Memory B cell (primary cell): ENCODE measurements around the gene LRCH3.

Experiments
- ATAC-seq: fragments of 150-1000 bp; cut with Tn5 transposase; 2 replicates; pipeline ENCODE4 v1.10.0; 2021; ENCODE audit warnings: low read depth, mild to moderate bottlenecking, moderate library complexity
- DNase-seq, 2 donors: peaks; one replicate each; pipeline ENCODE4 v3.0.0; 2022; ENCODE audit warnings: low spot score in 2 of 2
- H3K27ac Mint-ChIP-seq: one replicate; pipeline ENCODE4 v1.8.0; 2022; ENCODE audit warnings: mild to moderate bottlenecking, moderate library complexity, mixed read lengths
- H3K27me3 Mint-ChIP-seq: one replicate; pipeline ENCODE4 v1.8.0; 2022; ENCODE audit warnings: mixed read lengths
- H3K36me3 Mint-ChIP-seq: one replicate; pipeline ENCODE4 v1.8.0; 2022; ENCODE audit warnings: mild to moderate bottlenecking, mixed read lengths
- H3K4me1 Mint-ChIP-seq: one replicate; pipeline ENCODE4 v1.8.0; 2022; ENCODE audit warnings: mixed read lengths
- H3K4me3 Mint-ChIP-seq: one replicate; pipeline ENCODE4 v1.8.0; 2022; ENCODE audit warnings: mild to moderate bottlenecking, moderate library complexity, mixed read lengths
- H3K9me3 Mint-ChIP-seq: one replicate; pipeline ENCODE4 v1.8.0; 2022; ENCODE audit warnings: mixed read lengths

LRCH3 gene

GRCh38 chr3:197833930-197834715 is 43.1 kb downstream of the LRCH3 start:
- Mint-ChIP-seq H3K4me1 (peaks cover 7% of the 10 kb centered on the region), H3K36me3 (peaks cover 16% of the 10 kb centered on the region), H3K27me3 (no peaks in the 10 kb centered on the region), H3K4me3 (peak overlapping the region; percentile 55), H3K27ac (peak overlapping the region; percentile 90), H3K9me3 (no peaks in the 10 kb centered on the region)
- peak; percentile 17 for ATAC-seq
- DNase-seq = no peak

- Mint-ChIP-seq H3K36me3 (peaks cover 16% of the 10 kb centered on the region), H3K4me1 (peaks cover 7% of the 10 kb centered on the region), H3K9me3 (no peaks in the 10 kb centered on the region), H3K27me3 (no peaks in the 10 kb centered on the region), H3K27ac (peak overlapping the region; percentile 85), H3K4me3 (peak overlapping the region; percentile 33)
- ATAC-seq = peak; percentile 92
- DNase-seq = no peak
These were observed 44.5 kb downstream of the LRCH3 start for GRCh38 chr3:197835509-197835908.

- peaks cover 7% of the 10 kb centered on the region for H3K4me1 Mint-ChIP-seq
- H3K36me3 Mint-ChIP-seq = peaks cover 16% of the 10 kb centered on the region
These were observed 45.2 kb downstream of the LRCH3 start for GRCh38 chr3:197836244-197836643.

GRCh38 chr3:197837282-197837681 is 46.2 kb downstream of the LRCH3 start:
- Mint-ChIP-seq H3K4me3 (no peak overlapping the region), H3K27me3 (no peaks in the 10 kb centered on the region), H3K27ac (no peak overlapping the region), H3K9me3 (no peaks in the 10 kb centered on the region), H3K4me1 (peaks cover 7% of the 10 kb centered on the region), H3K36me3 (peaks cover 17% of the 10 kb centered on the region)
- DNase-seq = no peak
- ATAC-seq = no peak

More at GRCh38 chr3:197836244-197836643, 45.2 kb downstream of the LRCH3 start:
- ATAC-seq (no peak), DNase-seq (no peak)
- Mint-ChIP-seq H3K27ac (peak overlapping the region; percentile 85), H3K27me3 (no peaks in the 10 kb centered on the region), H3K9me3 (no peaks in the 10 kb centered on the region), H3K4me3 (no peak overlapping the region)

GRCh38 chr3:197841789-197842188 is 50.7 kb downstream of the LRCH3 start:
- Mint-ChIP-seq H3K27ac (no peak overlapping the region), H3K9me3 (no peaks in the 10 kb centered on the region), H3K27me3 (no peaks in the 10 kb centered on the region), H3K36me3 (peaks cover 26% of the 10 kb centered on the region), H3K4me1 (peaks cover 2% of the 10 kb centered on the region), H3K4me3 (no peak overlapping the region)
- DNase-seq (no peak), ATAC-seq (no peak)

GRCh38 chr3:197846491-197846890 is 55.4 kb downstream of the LRCH3 start:
- peaks cover 14% of the 10 kb centered on the region for H3K4me1 Mint-ChIP-seq
- H3K9me3 Mint-ChIP-seq = no peaks in the 10 kb centered on the region
- DNase-seq = no peak
- ATAC-seq = no peak
- H3K4me3 Mint-ChIP-seq = no peak overlapping the region
- H3K27ac Mint-ChIP-seq = no peak overlapping the region
- peaks cover 34% of the 10 kb centered on the region for H3K36me3 Mint-ChIP-seq
- no peaks in the 10 kb centered on the region for H3K27me3 Mint-ChIP-seq

GRCh38 chr3:197847866-197848401 is 56.9 kb downstream of the LRCH3 start:
- ATAC-seq (peak; percentile 99), DNase-seq (peak in 1 of 2 donors; percentile 38)
- Mint-ChIP-seq H3K36me3 (peaks cover 40% of the 10 kb centered on the region), H3K27me3 (no peaks in the 10 kb centered on the region), H3K27ac (peak overlapping the region; percentile 98), H3K4me1 (peaks cover 12% of the 10 kb centered on the region), H3K4me3 (peak overlapping the region; percentile 85), H3K9me3 (no peaks in the 10 kb centered on the region)

- peaks cover 42% of the 10 kb centered on the region for H3K36me3 Mint-ChIP-seq
- H3K27me3 Mint-ChIP-seq = no peaks in the 10 kb centered on the region
These were observed 63.7 kb downstream of the LRCH3 start for GRCh38 chr3:197854596-197855343.

GRCh38 chr3:197855571-197855970 is 64.5 kb downstream of the LRCH3 start:
- Mint-ChIP-seq H3K4me3 (no peak overlapping the region), H3K27me3 (no peaks in the 10 kb centered on the region), H3K27ac (no peak overlapping the region), H3K4me1 (peaks cover 3% of the 10 kb centered on the region), H3K36me3 (peaks cover 39% of the 10 kb centered on the region), H3K9me3 (no peaks in the 10 kb centered on the region)
- no peak for ATAC-seq
- DNase-seq = no peak

More at GRCh38 chr3:197854596-197855343, 63.7 kb downstream of the LRCH3 start:
- ATAC-seq (no peak), DNase-seq (no peak)
- Mint-ChIP-seq H3K4me1 (peaks cover 3% of the 10 kb centered on the region), H3K27ac (no peak overlapping the region), H3K4me3 (no peak overlapping the region), H3K9me3 (no peaks in the 10 kb centered on the region)

- H3K4me1 Mint-ChIP-seq = peaks cover 3% of the 10 kb centered on the region
- H3K27ac Mint-ChIP-seq = no peak overlapping the region
- no peaks in the 10 kb centered on the region for H3K9me3 Mint-ChIP-seq
- H3K36me3 Mint-ChIP-seq = peaks cover 37% of the 10 kb centered on the region
- no peak overlapping the region for H3K4me3 Mint-ChIP-seq
- ATAC-seq (no peak), DNase-seq (no peak)
- H3K27me3 Mint-ChIP-seq = no peaks in the 10 kb centered on the region
These were observed 65.3 kb downstream of the LRCH3 start for GRCh38 chr3:197856199-197856816.

GRCh38 chr3:197858133-197858532 is 67.1 kb downstream of the LRCH3 start:
- no peak overlapping the region for H3K4me3 Mint-ChIP-seq

GRCh38 chr3:197858598-197858997 is 67.5 kb downstream of the LRCH3 start:
- H3K27me3 Mint-ChIP-seq = no peaks in the 10 kb centered on the region
- peaks cover 30% of the 10 kb centered on the region for H3K36me3 Mint-ChIP-seq
- H3K4me3 Mint-ChIP-seq = no peak overlapping the region
- ATAC-seq (no peak), DNase-seq (no peak)
- H3K27ac Mint-ChIP-seq = no peak overlapping the region
- H3K4me1 Mint-ChIP-seq = peaks cover 3% of the 10 kb centered on the region
- H3K9me3 Mint-ChIP-seq = no peaks in the 10 kb centered on the region

More at GRCh38 chr3:197858133-197858532, 67.1 kb downstream of the LRCH3 start:
- Mint-ChIP-seq H3K27ac (no peak overlapping the region), H3K27me3 (no peaks in the 10 kb centered on the region), H3K36me3 (peaks cover 28% of the 10 kb centered on the region), H3K4me1 (peaks cover 3% of the 10 kb centered on the region), H3K9me3 (no peaks in the 10 kb centered on the region)
- DNase-seq (no peak), ATAC-seq (no peak)

- H3K27me3 Mint-ChIP-seq = no peaks in the 10 kb centered on the region
- H3K4me3 Mint-ChIP-seq = no peak overlapping the region
- H3K27ac Mint-ChIP-seq = no peak overlapping the region
These were observed 75.0 kb downstream of the LRCH3 start for GRCh38 chr3:197866035-197866434.

GRCh38 chr3:197873329-197873728 is 82.3 kb downstream of the LRCH3 start:
- Mint-ChIP-seq H3K36me3 (peaks cover 25% of the 10 kb centered on the region), H3K27me3 (no peaks in the 10 kb centered on the region), H3K27ac (no peak overlapping the region), H3K4me3 (no peak overlapping the region), H3K4me1 (no peaks in the 10 kb centered on the region), H3K9me3 (no peaks in the 10 kb centered on the region)
- DNase-seq = no peak
- ATAC-seq = no peak

More at GRCh38 chr3:197866035-197866434, 75.0 kb downstream of the LRCH3 start:
- peaks cover 7% of the 10 kb centered on the region for H3K36me3 Mint-ChIP-seq
- H3K4me1 Mint-ChIP-seq = no peaks in the 10 kb centered on the region
- DNase-seq = no peak
- no peaks in the 10 kb centered on the region for H3K9me3 Mint-ChIP-seq
- no peak for ATAC-seq
